IPS-11a (cell line): ENCODE results near the gene CCDC85A.

ENCODE experiments used
- H3K4me3 ChIP-seq: one replicate; pipeline ENCODE4 v1.5.1; 2013; ENCODE audit warnings: low read depth, low read length, control low read depth

Gene CCDC85A

GRCh38 chr2:56192664-56193305, 9.0 kb downstream of the CCDC85A start:
- H3K4me3 ChIP-seq = no peak overlapping the region

- H3K4me3 ChIP-seq = no peak overlapping the region
Measured at GRCh38 chr2:56195563-56195962, 11.8 kb downstream of the CCDC85A start.

GRCh38 chr2:56197816-56198215, 14.0 kb downstream of the CCDC85A start:
- no peak overlapping the region for H3K4me3 ChIP-seq

GRCh38 chr2:56198936-56199335, 15.1 kb downstream of the CCDC85A start:
- H3K4me3 ChIP-seq = no peak overlapping the region

GRCh38 chr2:56199492-56199891, 15.7 kb downstream of the CCDC85A start:
- H3K4me3 ChIP-seq = no peak overlapping the region

- no peak overlapping the region for H3K4me3 ChIP-seq
Measured at GRCh38 chr2:56202381-56203121, 18.8 kb downstream of the CCDC85A start.

GRCh38 chr2:56204556-56204955, 20.8 kb downstream of the CCDC85A start:
- no peak overlapping the region for H3K4me3 ChIP-seq

GRCh38 chr2:56206250-56206649, 22.5 kb downstream of the CCDC85A start:
- H3K4me3 ChIP-seq = no peak overlapping the region

GRCh38 chr2:56207760-56208159, 24.0 kb downstream of the CCDC85A start:
- H3K4me3 ChIP-seq = no peak overlapping the region

GRCh38 chr2:56208380-56208779, 24.6 kb downstream of the CCDC85A start:
- no peak overlapping the region for H3K4me3 ChIP-seq

- H3K4me3 ChIP-seq = no peak overlapping the region
Measured at GRCh38 chr2:56209701-56210100, 25.9 kb downstream of the CCDC85A start.

GRCh38 chr2:56210291-56210690, 26.5 kb downstream of the CCDC85A start:
- no peak overlapping the region for H3K4me3 ChIP-seq

GRCh38 chr2:56211048-56211447, 27.3 kb downstream of the CCDC85A start:
- no peak overlapping the region for H3K4me3 ChIP-seq

GRCh38 chr2:56215911-56216310, 32.1 kb downstream of the CCDC85A start:
- H3K4me3 ChIP-seq = no peak overlapping the region

- no peak overlapping the region for H3K4me3 ChIP-seq
Measured at GRCh38 chr2:56217106-56217505, 33.3 kb downstream of the CCDC85A start.

- H3K4me3 ChIP-seq = no peak overlapping the region
Measured at GRCh38 chr2:56222481-56222880, 38.7 kb downstream of the CCDC85A start.

- H3K4me3 ChIP-seq = no peak overlapping the region
Measured at GRCh38 chr2:56224316-56224715, 40.5 kb downstream of the CCDC85A start.

- H3K4me3 ChIP-seq = no peak overlapping the region
Measured at GRCh38 chr2:56227811-56228210, 44.0 kb downstream of the CCDC85A start.

GRCh38 chr2:56229397-56230060, 45.7 kb downstream of the CCDC85A start:
- H3K4me3 ChIP-seq = no peak overlapping the region

GRCh38 chr2:56230156-56230555, 46.4 kb downstream of the CCDC85A start:
- H3K4me3 ChIP-seq = no peak overlapping the region

GRCh38 chr2:56231361-56231760, 47.6 kb downstream of the CCDC85A start:
- H3K4me3 ChIP-seq = no peak overlapping the region

- no peak overlapping the region for H3K4me3 ChIP-seq
Measured at GRCh38 chr2:56232912-56233311, 49.1 kb downstream of the CCDC85A start.
